GM23338 (cell line): ENCODE data around the gene RFC2. TPM values are rescaled to one million over a fixed set of nuclear protein-coding genes. Genes with fewer than 3 reads are reported as not detected.

Experiments
- ATAC-seq: fragments of 200-7000 bp; cut with Tn5 transposase; 3 replicates; pipeline ENCODE4 v1.9.1; 2020
- DNase-seq: peaks from one replicate; pipeline ENCODE4 v3.0.0-alpha.2; 2015; ENCODE audit warnings: low spot score
- H2AFZ ChIP-seq: fragments of 200-600 bp; sonication (generic); 2 replicates; pipeline ENCODE4 v1.8.0; 2016; ENCODE audit warnings: antibody characterized with exemption, mild to moderate bottlenecking, moderate library complexity
- H3F3A ChIP-seq: fragments of 200-600 bp; sonication (generic); replicated peaks from 2 replicates; pipeline ENCODE4 v1.8.0; 2017; ENCODE audit warnings: antibody characterized with exemption, mixed run types, low read depth
- H3K27ac ChIP-seq: fragments of 200-600 bp; sonication (generic); 2 replicates; pipeline ENCODE4 v1.6.1; 2016; ENCODE audit warnings: low read depth
- H3K27me3 ChIP-seq: fragments of 200-600 bp; sonication (generic); 2 replicates; pipeline ENCODE4 v1.8.0; 2016; ENCODE audit warnings: mild to moderate bottlenecking, mixed run types, moderate library complexity; ENCODE audit not compliant: insufficient read depth
- H3K36me3 ChIP-seq: fragments of 200-600 bp; sonication (generic); 2 replicates; pipeline ENCODE4 v1.8.0; 2016; ENCODE audit warnings: mild to moderate bottlenecking; ENCODE audit not compliant: insufficient read depth
- H3K4me1 ChIP-seq: fragments of 200-600 bp; sonication (generic); 2 replicates; pipeline ENCODE4 v1.8.0; 2016; ENCODE audit warnings: mild to moderate bottlenecking, moderate library complexity; ENCODE audit not compliant: insufficient read depth
- H3K4me2 ChIP-seq: fragments of 200-600 bp; sonication (generic); 2 replicates; pipeline ENCODE4 v1.7.1; 2017; ENCODE audit warnings: mixed run types
- H3K4me3 ChIP-seq: fragments of 200-600 bp; sonication (generic); 2 replicates; pipeline ENCODE4 v1.6.1; 2016; ENCODE audit warnings: mixed run types
- H3K79me2 ChIP-seq: fragments of 200-600 bp; sonication (generic); replicated peaks from 2 replicates; pipeline ENCODE4 v1.8.0; 2017; ENCODE audit warnings: mild to moderate bottlenecking; ENCODE audit not compliant: insufficient read depth
- H3K9me2 ChIP-seq: fragments of 200-600 bp; sonication (generic); 2 replicates; pipeline ENCODE4 v1.8.0; 2017; ENCODE audit not compliant: insufficient read depth
- H4K20me1 ChIP-seq: fragments of 200-600 bp; sonication (generic); replicated peaks from 2 replicates; pipeline ENCODE4 v1.8.0; 2017; ENCODE audit warnings: mild to moderate bottlenecking; ENCODE audit not compliant: insufficient read depth
- H3K27ac Mint-ChIP-seq: 2 replicates; pipeline ENCODE4 v1.8.0; 2020; ENCODE audit warnings: inconsistent platforms, mild to moderate bottlenecking, moderate library complexity, mixed read lengths
- H3K27me3 Mint-ChIP-seq: 3 replicates; pipeline ENCODE4 v1.8.0; 2022; ENCODE audit warnings: low read depth, mild to moderate bottlenecking, moderate library complexity, mixed read lengths, inconsistent platforms; ENCODE audit not compliant: insufficient read depth, poor library complexity
- H3K36me3 Mint-ChIP-seq: 3 replicates; pipeline ENCODE4 v1.8.0; 2021; ENCODE audit warnings: low read depth, mild to moderate bottlenecking, inconsistent platforms, moderate library complexity, mixed read lengths
- H3K4me1 Mint-ChIP-seq: 3 replicates; pipeline ENCODE4 v1.8.0; 2020; ENCODE audit warnings: mild to moderate bottlenecking, inconsistent platforms, mixed read lengths
- H3K4me3 Mint-ChIP-seq: 3 replicates; pipeline ENCODE4 v1.8.0; 2021; ENCODE audit warnings: moderate library complexity, mild to moderate bottlenecking, inconsistent platforms, mixed read lengths
- H3K9me3 Mint-ChIP-seq: 3 replicates; pipeline ENCODE4 v1.8.0; 2020; ENCODE audit warnings: moderate library complexity, mild to moderate bottlenecking, inconsistent platforms, mixed read lengths
- ETS1 ChIP-seq: IDR thresholded peaks from 2 replicates; pipeline ENCODE4 v1.6.1; 2016; ENCODE audit warnings: antibody characterized with exemption
- POLR2AphosphoS5 ChIP-seq: IDR thresholded peaks from 2 replicates; pipeline ENCODE4 v1.6.1; 2016; ENCODE audit warnings: antibody characterized with exemption, low read depth
- REST ChIP-seq: IDR thresholded peaks from one replicate; pipeline ENCODE4 v1.6.1; 2018; ENCODE audit warnings: antibody characterized with exemption; ENCODE audit not compliant: unreplicated experiment
- STAT1 ChIP-seq: IDR thresholded peaks from one replicate; pipeline ENCODE4 v1.6.1; 2016; ENCODE audit warnings: antibody characterized with exemption; ENCODE audit not compliant: unreplicated experiment
- ZNF331 ChIP-seq: fragments of 250-450 bp; sonication (Bioruptor Pico); IDR thresholded peaks from 2 replicates; pipeline ENCODE4 v1.5.0; 2020; ENCODE audit warnings: low read depth, mild to moderate bottlenecking, moderate library complexity
- polyA plus RNA-seq: library from polyadenylated mRNA; unstranded; fragments of >200 nt; fragmentation: Nextera tagmentation; extraction: Ambion mirVana; gene quantifications from 2 replicates; pipeline ENCODE4 v1.2.1, GENCODE V29; 2016
- total RNA-seq: library from RNA; depleted of rRNA; stranded (reverse); fragments of >200 nt; shearing (Covaris generic); gene quantifications from 2 replicates; pipeline ENCODE4 v1.2.3, GENCODE V29; 2014

The RFC2 gene
- total and polyA plus RNA-seq, 2 experiments from 2014 or later, result 56.4 to 75.2 TPM

- Mint-ChIP-seq H3K36me3 (no peaks in the 10 kb centered on the region; the same call in 2 of the 3 replicates), H3K27me3 (peaks cover 18% of the 10 kb centered on the region), H3K9me3 (no peaks in the 10 kb centered on the region), H3K4me1 (peaks cover 44% of the 10 kb centered on the region), H3K4me3 (peak within 1 kb of the TSS; percentile 81), H3K27ac (peak within 1 kb of the TSS; percentile 68)
- peak; percentile 90 for DNase-seq
- no peaks in the 10 kb centered on the region for H3K27me3 ChIP-seq
- peaks cover 22% of the 10 kb centered on the region for H3F3A ChIP-seq
- peak; percentile 64 for ATAC-seq
- H2AFZ ChIP-seq, result peak within 1 kb of the TSS; percentile 97
- no peak within 1 kb of the TSS for H3K27ac ChIP-seq
- H3K79me2 ChIP-seq, result peaks cover 43% of the 10 kb centered on the region
- peaks cover 29% of the 10 kb centered on the region for H4K20me1 ChIP-seq
- H3K4me1 ChIP-seq, result peaks cover 43% of the 10 kb centered on the region
- peak within 1 kb of the TSS; percentile 89 for H3K4me3 ChIP-seq
- H3K9me2 ChIP-seq, result no peaks in the 10 kb centered on the region
- H3K4me2 ChIP-seq, result peak within 1 kb of the TSS; percentile 96
- TF ChIP-seq STAT1 (no peak), POLR2AphosphoS5 (peak; percentile 64), ZNF331 (CRISPR knock-in tag) (no peak)
- no peaks in the 10 kb centered on the region for H3K36me3 ChIP-seq
Observed at GRCh38 chr7:74289018-74289658, 34.9 kb upstream of the RFC2 start, which contains the start of gene CLIP2. CLIP2 (plus strand) TSS chr7:74289407; CDS start chr7:74317547, 28,140 bp downstream.

GRCh38 chr7:74288034-74288881 lies 34.1 kb upstream of the RFC2 start:
- no peak for TF ChIP-seq ETS1
- TF ChIP-seq REST, result peak; percentile 7
- Histone ChIP-seq H3K36me3 (no peaks in the 10 kb centered on the region), H3K27ac (no peak overlapping the region), H3F3A (peaks cover 16% of the 10 kb centered on the region; the same call in 1 of the 2 replicates), H3K79me2 (peaks cover 34% of the 10 kb centered on the region), H4K20me1 (peaks cover 27% of the 10 kb centered on the region), H3K27me3 (no peaks in the 10 kb centered on the region), H3K9me2 (no peaks in the 10 kb centered on the region), H3K4me3 (peak overlapping the region; percentile 89), H3K4me2 (peak overlapping the region; percentile 96), H2AFZ (peak overlapping the region; percentile 97), H3K4me1 (peaks cover 34% of the 10 kb centered on the region)
- Mint-ChIP-seq H3K36me3 (no peaks in the 10 kb centered on the region; the same call in 2 of the 3 replicates), H3K4me3 (peak overlapping the region; percentile 81), H3K9me3 (no peaks in the 10 kb centered on the region), H3K27ac (no peak overlapping the region), H3K4me1 (peaks cover 42% of the 10 kb centered on the region), H3K27me3 (peaks cover 21% of the 10 kb centered on the region)
- peak; percentile 43 for DNase-seq
- ATAC-seq, result no peak
